GM21576 (cell line): ENCODE measurements around the gene NKX2-2.
"Not testable (repeated sequence)": the region's sequence is repeated elsewhere in the genome, so short reads cannot be mapped to it uniquely, and the experiment has no call there.

Experiments used
- ATAC-seq: cut with Tn5 transposase; IDR thresholded peaks from one replicate; pipeline ENCODE4 v1.9.1; 2021; ENCODE audit warnings: mild to moderate bottlenecking, moderate library complexity; ENCODE audit not compliant: unreplicated experiment

NKX2-2 gene

GRCh38 chr20:21509597-21510371, 4.1 kb downstream of the NKX2-2 start:
- ATAC-seq: no peak

GRCh38 chr20:21509079-21509596, 4.7 kb downstream of the NKX2-2 start:
- no peak for ATAC-seq

GRCh38 chr20:21508230-21509078, 5.4 kb downstream of the NKX2-2 start:
- no peak for ATAC-seq

GRCh38 chr20:21507400-21508229, 6.2 kb downstream of the NKX2-2 start:
- no peak for ATAC-seq

- ATAC-seq: no peak
Measured at GRCh38 chr20:21505810-21506530, 7.9 kb downstream of the NKX2-2 start.

- ATAC-seq: peak; percentile 44
Measured at GRCh38 chr20:21505161-21505809, 8.6 kb downstream of the NKX2-2 start.

GRCh38 chr20:21504323-21504722, 9.5 kb downstream of the NKX2-2 start:
- no peak for ATAC-seq

GRCh38 chr20:21503345-21503744, 10.5 kb downstream of the NKX2-2 start:
- ATAC-seq: peak; percentile 88

- ATAC-seq: no peak
Measured at GRCh38 chr20:21501184-21501583, 12.7 kb downstream of the NKX2-2 start.

GRCh38 chr20:21500599-21500998, 13.3 kb downstream of the NKX2-2 start:
- no peak for ATAC-seq

GRCh38 chr20:21499641-21500040, 14.2 kb downstream of the NKX2-2 start:
- no peak for ATAC-seq

GRCh38 chr20:21498635-21499034, 15.2 kb downstream of the NKX2-2 start:
- no peak for ATAC-seq

- ATAC-seq: no peak
Measured at GRCh38 chr20:21498195-21498594, 15.7 kb downstream of the NKX2-2 start.

GRCh38 chr20:21496452-21496851, 17.4 kb downstream of the NKX2-2 start:
- no peak for ATAC-seq

- ATAC-seq: no peak
Measured at GRCh38 chr20:21493049-21493448, 20.8 kb downstream of the NKX2-2 start.

GRCh38 chr20:21490105-21490504, 23.8 kb downstream of the NKX2-2 start:
- ATAC-seq: no peak

- ATAC-seq: not testable (repeated sequence)
Measured at GRCh38 chr20:21480144-21480543, 33.7 kb downstream of the NKX2-2 start.

- no peak for ATAC-seq
Measured at GRCh38 chr20:21465799-21466198, 48.1 kb downstream of the NKX2-2 start.

GRCh38 chr20:21464916-21465315, 48.9 kb downstream of the NKX2-2 start:
- ATAC-seq: no peak
